H1 (cell line): ENCODE measurements around the gene TP53BP1. TPM values are rescaled to one million over a fixed set of nuclear protein-coding genes. Genes with fewer than 3 reads are reported as not detected.

Experiments used
- CTCF ChIA-PET: fragments of 300-600 bp; sonication (Branson Sonifier 250); formaldehyde crosslinking; loops from one replicate; lab custom pipeline; 2021; ENCODE audit not compliant: partially characterized antibody; lab: Charles Lee
- POLR2A ChIA-PET: fragments of 300-600 bp; sonication (Branson Sonifier 250); formaldehyde crosslinking; loops from one replicate; lab custom pipeline; 2021; ENCODE audit warnings: inconsistent platforms; ENCODE audit not compliant: partially characterized antibody; lab: Charles Lee
- DNase-seq, 2 experiments: peaks; one replicate each; pipeline versions ENCODE4 v3.0.0 to v3.0.0-alpha.2; 2010 to 2022; ENCODE audit warnings: low spot score in 2 of 2, low read depth in 1 of 2, mixed read lengths in 1 of 2
- FAIRE-seq: peaks from 2 replicates; lab custom pipeline; 2011; peaks lifted over from hg19 to GRCh38; lab: Jason Lieb, UNC
- H2AFZ ChIP-seq: 2 replicates; pipeline ENCODE4 v1.8.1; 2012; ENCODE audit warnings: low read length, inconsistent platforms
- H2AK5ac ChIP-seq: 2 replicates; pipeline ENCODE4 v1.6.1; 2013; ENCODE audit warnings: low read depth, low read length
- H2BK120ac ChIP-seq: replicated peaks from 2 replicates; pipeline ENCODE3; 2013; ENCODE audit warnings: low read depth, low read length, inconsistent platforms
- H2BK12ac ChIP-seq: 2 replicates; pipeline ENCODE4 v1.6.1; 2013; ENCODE audit warnings: low read depth, low read length
- H2BK15ac ChIP-seq: 2 replicates; pipeline ENCODE4 v1.6.1; 2013; ENCODE audit warnings: low read length
- H2BK20ac ChIP-seq: 2 replicates; pipeline ENCODE4 v1.6.1; 2013; ENCODE audit warnings: low read length
- H2BK5ac ChIP-seq: 2 replicates; pipeline ENCODE4 v1.6.1; 2013; ENCODE audit warnings: low read depth, low read length
- H3K14ac ChIP-seq: 2 replicates; pipeline ENCODE4 v1.6.1; 2013; ENCODE audit warnings: inconsistent platforms; ENCODE audit not compliant: insufficient read length
- H3K18ac ChIP-seq: 2 replicates; pipeline ENCODE4 v1.6.1; 2013; ENCODE audit warnings: low read length; ENCODE audit errors: extremely low read depth
- H3K23ac ChIP-seq: 2 replicates; pipeline ENCODE4 v1.6.1; 2013; ENCODE audit warnings: inconsistent platforms; ENCODE audit not compliant: insufficient read length
- H3K23me2 ChIP-seq: 2 replicates; pipeline ENCODE4 v1.6.1; 2013; ENCODE audit warnings: low read depth, low read length
- H3K27ac ChIP-seq: 2 replicates; pipeline ENCODE4 v1.6.1; 2011; ENCODE audit warnings: low read depth, low read length, inconsistent platforms
- H3K27me3 ChIP-seq, 4 experiments: replicated peaks in 1 of 4; 1 replicate in 1 of 4; 2 replicates in 3 of 4; pipeline versions ENCODE4 v1.6.1 to v1.8.1; 2011 to 2013; ENCODE audit warnings: low read length in 3 of 4, mild to moderate bottlenecking in 3 of 4, inconsistent platforms in 2 of 4, mixed read lengths in 2 of 4, moderate library complexity in 1 of 4; ENCODE audit not compliant: control insufficient read depth in 3 of 4, insufficient read depth in 3 of 4; ENCODE audit errors: extremely low read depth in 1 of 4
- H3K36me3 ChIP-seq, 4 experiments: 2 replicates each; pipeline versions ENCODE4 v1.6.1 to v1.8.1; 2011 to 2013; ENCODE audit warnings: mild to moderate bottlenecking in 4 of 4, low read length in 3 of 4, moderate library complexity in 2 of 4, control low read depth in 1 of 4, inconsistent platforms in 1 of 4; ENCODE audit not compliant: insufficient read depth in 4 of 4, control insufficient read depth in 2 of 4
- H3K4ac ChIP-seq: replicated peaks from 2 replicates; pipeline ENCODE3; 2013; ENCODE audit warnings: low read length, low read depth, mixed read lengths, inconsistent platforms; ENCODE audit not compliant: insufficient read length
- H3K4me1 ChIP-seq, 4 experiments: replicated peaks in 1 of 4; 1 replicate in 1 of 4; 2 replicates in 3 of 4; pipeline versions ENCODE4 v1.6.1 to v1.8.1; 2011 to 2013; ENCODE audit warnings: low read length in 3 of 4, inconsistent platforms in 2 of 4, mixed read lengths in 1 of 4; ENCODE audit not compliant: insufficient read depth in 4 of 4, control insufficient read depth in 3 of 4
- H3K4me2 ChIP-seq, 2 experiments: 2 replicates each; pipeline versions ENCODE4 v1.6.1 to v1.8.1; 2011 to 2013; ENCODE audit warnings: low read depth in 2 of 2, low read length in 2 of 2, control low read depth in 1 of 2, inconsistent platforms in 1 of 2, mild to moderate bottlenecking in 1 of 2; ENCODE audit not compliant: insufficient read depth in 1 of 2
- H3K4me3 ChIP-seq, 4 experiments: fragments of 200-600, 300-600 bp in 1 of 4; sonication (generic), shearing (Covaris generic), sonication (Bioruptor Twin) in 1 of 4; 2 replicates each; pipeline versions ENCODE4 v1.5.1 to v1.8.1; 2011 to 2016; ENCODE audit warnings: low read length in 4 of 4, low read depth in 3 of 4, control low read depth in 2 of 4, inconsistent platforms in 2 of 4, mild to moderate bottlenecking in 2 of 4, mixed read lengths in 1 of 4, moderate library complexity in 1 of 4; ENCODE audit not compliant: insufficient read depth in 2 of 4; ENCODE audit errors: extremely low read depth in 1 of 4
- H3K56ac ChIP-seq: replicated peaks from 2 replicates; pipeline ENCODE3; 2013; ENCODE audit warnings: low read depth, mild to moderate bottlenecking, mixed read lengths, low read length, inconsistent platforms; ENCODE audit not compliant: insufficient read length
- H3K79me1 ChIP-seq: 2 replicates; pipeline ENCODE4 v1.6.1; 2013; ENCODE audit warnings: low read depth, low read length, control low read depth
- H3K79me2 ChIP-seq, 2 experiments: 2 replicates each; pipeline versions ENCODE4 v1.6.1 to v1.8.1; 2012 to 2013; ENCODE audit warnings: low read length in 2 of 2, mild to moderate bottlenecking in 2 of 2, inconsistent platforms in 1 of 2; ENCODE audit not compliant: insufficient read depth in 2 of 2, control insufficient read depth in 1 of 2
- H3K9ac ChIP-seq, 4 experiments: replicated peaks in 1 of 4; 1 replicate in 1 of 4; 2 replicates in 3 of 4; pipeline versions ENCODE4 v1.6.1 to v1.8.1; 2011 to 2013; ENCODE audit warnings: low read depth in 3 of 4, low read length in 3 of 4, control low read depth in 2 of 4, mild to moderate bottlenecking in 2 of 4, moderate library complexity in 2 of 4, inconsistent platforms in 1 of 4; ENCODE audit errors: extremely low read depth in 1 of 4
- H3K9me3 ChIP-seq, 2 experiments: 2 replicates each; pipeline versions ENCODE4 v1.6.1 to v1.8.1; 2012 to 2013; ENCODE audit warnings: mild to moderate bottlenecking in 2 of 2, moderate library complexity in 2 of 2, control low read depth in 1 of 2, inconsistent platforms in 1 of 2, low read depth in 1 of 2, low read length in 1 of 2, mixed read lengths in 1 of 2; ENCODE audit not compliant: insufficient read depth in 2 of 2
- H4K20me1 ChIP-seq, 2 experiments: replicated peaks in 1 of 2; 2 replicates each; pipeline versions ENCODE3 to v1.8.1; 2011 to 2013; ENCODE audit warnings: inconsistent platforms in 2 of 2, low read length in 2 of 2, mild to moderate bottlenecking in 1 of 2; ENCODE audit not compliant: insufficient read depth in 2 of 2, control insufficient read depth in 1 of 2
- H4K5ac ChIP-seq: 2 replicates; pipeline ENCODE4 v1.6.1; 2013; ENCODE audit warnings: low read length, low read depth, mixed read lengths, inconsistent platforms; ENCODE audit not compliant: insufficient read length
- H4K8ac ChIP-seq: 2 replicates; pipeline ENCODE4 v1.8.0; 2013; ENCODE audit warnings: mild to moderate bottlenecking, moderate library complexity, low read length, inconsistent platforms; ENCODE audit not compliant: insufficient read depth; ENCODE audit errors: extremely low read depth
- H4K91ac ChIP-seq: replicated peaks from 2 replicates; pipeline ENCODE3; 2013; ENCODE audit warnings: low read length, mixed read lengths, inconsistent platforms; ENCODE audit not compliant: insufficient read length
- BACH1 ChIP-seq: IDR thresholded peaks from 2 replicates; pipeline ENCODE4 v1.6.1; 2012; ENCODE audit warnings: low read length, improper control_type of control experiment
- CBX5 ChIP-seq: fragments of 300-800, 300-1000 bp; sonication (generic); IDR thresholded peaks from 2 replicates; pipeline ENCODE4 v1.7.1; 2016; ENCODE audit warnings: antibody characterized with exemption, low read length, low read depth
- KDM4A ChIP-seq: IDR thresholded peaks from one replicate; pipeline ENCODE4 v1.7.1; 2012; ENCODE audit warnings: low read depth, mild to moderate bottlenecking, moderate library complexity, low read length, inconsistent platforms; ENCODE audit not compliant: severe bottlenecking
- RBBP5 ChIP-seq: IDR thresholded peaks from 2 replicates; pipeline ENCODE4 v1.7.1; 2012; ENCODE audit warnings: low read depth, mild to moderate bottlenecking, inconsistent platforms, low read length, moderate library complexity, borderline replicate concordance
- RNF2 ChIP-seq: fragments of 200-900, 300-1000 bp; sonication (generic); IDR thresholded peaks from 2 replicates; pipeline ENCODE4 v1.7.1; 2016; ENCODE audit warnings: borderline replicate concordance, low read depth, mild to moderate bottlenecking, antibody characterized with exemption, low read length; ENCODE audit not compliant: poor library complexity, severe bottlenecking; ENCODE audit errors: missing control alignments
- SAP30 ChIP-seq: fragments of 300-600 bp; sonication (generic); IDR thresholded peaks from 2 replicates; pipeline ENCODE4 v1.7.1; 2012; ENCODE audit warnings: low read length, moderate library complexity, mild to moderate bottlenecking, inconsistent platforms; ENCODE audit not compliant: insufficient read depth, insufficient replicate concordance
- SRF ChIP-seq: IDR thresholded peaks from 2 replicates; pipeline ENCODE4 v1.6.1; 2011; ENCODE audit warnings: mild to moderate bottlenecking, low read depth, low read length, moderate library complexity
- TEAD4 ChIP-seq: IDR thresholded peaks from 2 replicates; pipeline ENCODE4 v1.6.1; 2012; ENCODE audit warnings: low read depth, low read length, inconsistent platforms, mixed read lengths
- WGBS, 2 experiments: shearing (Covaris generic) in 1 of 2; methylation state at CpG; one replicate each; pipeline versions ENCODE4 v1.1.6 to v1.1.7; 2013 to 2015; ENCODE audit warnings: low lambda C conversion rate in 2 of 2, mixed read lengths in 2 of 2, inconsistent platforms in 1 of 2, low coverage in 1 of 2, missing lambda C conversion rate in 1 of 2; ENCODE audit not compliant: insufficient replicate concordance in 2 of 2, insufficient coverage in 1 of 2, insufficient read length in 1 of 2; ENCODE audit errors: extremely low coverage in 1 of 2, missing lambda C conversion rate in 1 of 2; 5-methylcytosine and 5-hydroxymethylcytosine counted together
- polyA plus RNA-seq, 7 experiments: library from polyadenylated mRNA; depleted of rRNA in 3 of 7; stranded (reverse) in 5 of 7; unstranded in 2 of 7; fragments of >200 nt in 5 of 7; fragments of 200-250 nt in 2 of 7; gene quantifications; 1 replicate in 5 of 7; 2 replicates in 1 of 7; 4 replicates in 1 of 7; pipeline versions ENCODE4 v1.2.1 to v1.2.3, GENCODE V29; 2011 to 2013; ENCODE audit warnings: missing spikeins in 2 of 7, mixed read lengths in 2 of 7
- total RNA-seq: library from RNA; stranded (reverse); fragmentation: NEBNext Ultra II Directional; extraction: Animal tissue kit (Norgen Biotek cat#: 25700); gene quantifications from 2 replicates; pipeline ENCODE4 v1.2.1, GENCODE V29; 2021
- TF ChIP-seq, protein P1 (sequence below), 3 experiments: IDR thresholded peaks; 1 replicate in 2 of 3; 2 replicates in 1 of 3; pipeline versions ENCODE4 v1.5.1 to v1.6.1; 2011; ENCODE audit warnings: low read length in 3 of 3, mild to moderate bottlenecking in 3 of 3, inconsistent platforms in 2 of 3, low read depth in 1 of 3, moderate library complexity in 1 of 3; ENCODE audit not compliant: insufficient read depth in 1 of 3; ENCODE audit errors: control extremely low read depth in 1 of 3
- TF ChIP-seq, protein P2 (sequence below): IDR thresholded peaks from 2 replicates; pipeline ENCODE4 v1.6.1; 2011; ENCODE audit warnings: low read depth, mild to moderate bottlenecking, low read length; ENCODE audit not compliant: insufficient read depth

TP53BP1 gene
- total and polyA plus RNA-seq, 2 of the 8 experiments (the other 6 are each of a cell fraction or from before 2014, with no cell fraction given) = 34.1 to 63.6 TPM

DNA sequence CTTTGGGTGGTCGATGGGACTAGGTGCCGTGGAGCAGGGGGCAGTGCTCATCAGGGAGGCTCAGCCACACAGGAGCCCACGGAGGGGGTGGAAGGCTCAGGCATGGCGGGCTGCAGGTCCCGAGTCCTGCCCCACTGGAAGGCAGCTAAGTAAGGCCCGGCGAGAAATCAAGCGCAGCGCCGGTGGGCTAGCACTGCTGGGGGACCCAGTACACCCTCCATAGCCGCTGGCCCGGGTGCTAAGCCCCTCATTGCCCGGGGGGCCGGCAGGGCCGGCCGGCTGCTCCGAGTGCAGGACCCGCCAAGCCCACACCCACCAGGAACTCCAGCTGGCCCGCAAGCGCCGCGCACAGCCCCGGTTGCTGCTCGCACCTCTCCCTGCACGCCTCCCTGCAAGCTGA, 19.1 kb downstream of the TP53BP1 start:
- Histone ChIP-seq H3K36me3 (peaks cover 18 to 84% (median 67%) of the 10 kb centered on the region in 4 experiments), H4K91ac (no peak overlapping the region), H3K56ac (no peak overlapping the region), H2BK20ac (no peak overlapping the region), H3K14ac (no peak overlapping the region), H3K27ac (no peak overlapping the region), H3K4me2 (no peak overlapping the region), H3K9ac (no peak overlapping the region), H3K27me3 (peaks cover 0 to 1% (median 0%) of the 10 kb centered on the region in 4 experiments; a peak in 1 of 7 replicates), H2AK5ac (no peak overlapping the region), H3K79me1 (no peaks in the 10 kb centered on the region), H4K8ac (no peak overlapping the region), H3K23ac (no peak overlapping the region), H4K20me1 (peaks cover 1 to 4% of the 10 kb centered on the region in 2 experiments), H3K79me2 (no peaks in the 10 kb centered on the region), H3K4me3 (no peak overlapping the region), H3K23me2 (no peaks in the 10 kb centered on the region; the same call in 1 of the 2 replicates), H3K4ac (no peak overlapping the region), H2BK12ac (no peak overlapping the region), H2AFZ (no peak overlapping the region), H2BK5ac (no peak overlapping the region), H2BK120ac (no peak overlapping the region), H3K4me1 (no peaks in the 10 kb centered on the region), H4K5ac (no peak overlapping the region), H2BK15ac (no peak overlapping the region), H3K9me3 (no peaks in the 10 kb centered on the region), H3K18ac (no peak overlapping the region)
- POLR2A ChIA-PET = interaction anchor here (0.9 to 1.3 kb wide), 3 partner anchors 10 to 19 kb away, joined by 3 to 6 read pairs (median 6); partner anchors contain the start of gene TP53BP1
- CTCF ChIA-PET = interaction anchor here (1.2 to 1.7 kb wide), 2 partner anchors 38 to 41 kb away, joined by 3 to 6 read pairs; no protein-coding TSS in a partner anchor
- DNase-seq (no peak), FAIRE-seq (no peak)
- 93% methylated on average over 25 of the region's 25 CpGs; no CpG with 5 or more reads in 1 of the 2 experiments for WGBS, 2 experiments
- no peak for TF ChIP-seq CBX5
- TF ChIP-seq TEAD4 = no peak
- no peak for TF ChIP-seq SRF
- TF ChIP-seq RNF2 = no peak
- TF ChIP-seq, protein P1, sequence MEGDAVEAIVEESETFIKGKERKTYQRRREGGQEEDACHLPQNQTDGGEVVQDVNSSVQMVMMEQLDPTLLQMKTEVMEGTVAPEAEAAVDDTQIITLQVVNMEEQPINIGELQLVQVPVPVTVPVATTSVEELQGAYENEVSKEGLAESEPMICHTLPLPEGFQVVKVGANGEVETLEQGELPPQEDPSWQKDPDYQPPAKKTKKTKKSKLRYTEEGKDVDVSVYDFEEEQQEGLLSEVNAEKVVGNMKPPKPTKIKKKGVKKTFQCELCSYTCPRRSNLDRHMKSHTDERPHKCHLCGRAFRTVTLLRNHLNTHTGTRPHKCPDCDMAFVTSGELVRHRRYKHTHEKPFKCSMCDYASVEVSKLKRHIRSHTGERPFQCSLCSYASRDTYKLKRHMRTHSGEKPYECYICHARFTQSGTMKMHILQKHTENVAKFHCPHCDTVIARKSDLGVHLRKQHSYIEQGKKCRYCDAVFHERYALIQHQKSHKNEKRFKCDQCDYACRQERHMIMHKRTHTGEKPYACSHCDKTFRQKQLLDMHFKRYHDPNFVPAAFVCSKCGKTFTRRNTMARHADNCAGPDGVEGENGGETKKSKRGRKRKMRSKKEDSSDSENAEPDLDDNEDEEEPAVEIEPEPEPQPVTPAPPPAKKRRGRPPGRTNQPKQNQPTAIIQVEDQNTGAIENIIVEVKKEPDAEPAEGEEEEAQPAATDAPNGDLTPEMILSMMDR (IDR thresholded peaks at IDR 0.05; ENCODE audit: control extremely low read depth in 1 of 3, insufficient read depth in 1 of 3, low read depth in 1 of 3, low read length in 3 of 3) = no peak
- TF ChIP-seq KDM4A = no peak
- no peak for TF ChIP-seq RBBP5
- no peak for TF ChIP-seq SAP30
- no peak for TF ChIP-seq BACH1
- TF ChIP-seq, protein P2, sequence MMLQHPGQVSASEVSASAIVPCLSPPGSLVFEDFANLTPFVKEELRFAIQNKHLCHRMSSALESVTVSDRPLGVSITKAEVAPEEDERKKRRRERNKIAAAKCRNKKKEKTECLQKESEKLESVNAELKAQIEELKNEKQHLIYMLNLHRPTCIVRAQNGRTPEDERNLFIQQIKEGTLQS = no peak
